Middle frontal gyrus (tissue), 1 donor: ENCODE measurements around the gene CFAP20.

Experiments
- DNase-seq: peaks from one replicate; pipeline ENCODE4 v3.0.0-alpha.2; 2015; ENCODE audit warnings: low spot score; ENCODE audit errors: extremely low spot score

The CFAP20 gene

GRCh38 chr16:58125041-58125440 lies 4.1 kb downstream of the CFAP20 start:
- no peak for DNase-seq

- no peak for DNase-seq
Observed at GRCh38 chr16:58124601-58124915, 4.6 kb downstream of the CFAP20 start.

GRCh38 chr16:58123896-58124600 lies 5.1 kb downstream of the CFAP20 start:
- no peak for DNase-seq

GRCh38 chr16:58121132-58121531 lies 8.0 kb downstream of the CFAP20 start:
- no peak for DNase-seq

- no peak for DNase-seq
Observed at GRCh38 chr16:58120234-58120633, 8.9 kb downstream of the CFAP20 start.

GRCh38 chr16:58119509-58119845 lies 9.7 kb downstream of the CFAP20 start:
- DNase-seq: no peak

- no peak for DNase-seq
Observed at GRCh38 chr16:58118801-58119508, 10.2 kb downstream of the CFAP20 start.

GRCh38 chr16:58116529-58116928 lies 12.7 kb downstream of the CFAP20 start:
- DNase-seq: no peak

GRCh38 chr16:58116081-58116480 lies 13.1 kb downstream of the CFAP20 start:
- no peak for DNase-seq

- no peak for DNase-seq
Observed at GRCh38 chr16:58114827-58115825, 14.1 kb downstream of the CFAP20 start.

GRCh38 chr16:58111302-58111627 lies 17.9 kb downstream of the CFAP20 start:
- no peak for DNase-seq

GRCh38 chr16:58110571-58111301 lies 18.4 kb downstream of the CFAP20 start:
- DNase-seq: no peak

- no peak for DNase-seq
Observed at GRCh38 chr16:58109881-58110280, 19.3 kb downstream of the CFAP20 start.

- no peak for DNase-seq
Observed at GRCh38 chr16:58109330-58109729, 19.9 kb downstream of the CFAP20 start.

- DNase-seq: no peak
Observed at GRCh38 chr16:58107709-58108108, 21.5 kb downstream of the CFAP20 start.

- no peak for DNase-seq
Observed at GRCh38 chr16:58107228-58107627, 22.0 kb downstream of the CFAP20 start.

GRCh38 chr16:58105631-58106030 lies 23.6 kb downstream of the CFAP20 start:
- DNase-seq: no peak

GRCh38 chr16:58102665-58103392 lies 26.4 kb downstream of the CFAP20 start:
- DNase-seq: no peak

- no peak for DNase-seq
Observed at GRCh38 chr16:58099956-58100300, 29.3 kb downstream of the CFAP20 start.

GRCh38 chr16:58099097-58099955 lies 29.9 kb downstream of the CFAP20 start:
- DNase-seq: no peak
